GM18873 (cell line): ENCODE results near the gene NUAK2.
"Not testable (repeated sequence)": the region's sequence is repeated elsewhere in the genome, so short reads cannot be mapped to it uniquely, and the experiment has no call there.

Experiments used
- ATAC-seq: cut with Tn5 transposase; IDR thresholded peaks from one replicate; pipeline ENCODE4 v1.9.1; 2021; ENCODE audit warnings: mild to moderate bottlenecking, moderate library complexity, moderate number of reproducible peaks; ENCODE audit not compliant: unreplicated experiment, low FRiP score

The NUAK2 gene

DNA sequence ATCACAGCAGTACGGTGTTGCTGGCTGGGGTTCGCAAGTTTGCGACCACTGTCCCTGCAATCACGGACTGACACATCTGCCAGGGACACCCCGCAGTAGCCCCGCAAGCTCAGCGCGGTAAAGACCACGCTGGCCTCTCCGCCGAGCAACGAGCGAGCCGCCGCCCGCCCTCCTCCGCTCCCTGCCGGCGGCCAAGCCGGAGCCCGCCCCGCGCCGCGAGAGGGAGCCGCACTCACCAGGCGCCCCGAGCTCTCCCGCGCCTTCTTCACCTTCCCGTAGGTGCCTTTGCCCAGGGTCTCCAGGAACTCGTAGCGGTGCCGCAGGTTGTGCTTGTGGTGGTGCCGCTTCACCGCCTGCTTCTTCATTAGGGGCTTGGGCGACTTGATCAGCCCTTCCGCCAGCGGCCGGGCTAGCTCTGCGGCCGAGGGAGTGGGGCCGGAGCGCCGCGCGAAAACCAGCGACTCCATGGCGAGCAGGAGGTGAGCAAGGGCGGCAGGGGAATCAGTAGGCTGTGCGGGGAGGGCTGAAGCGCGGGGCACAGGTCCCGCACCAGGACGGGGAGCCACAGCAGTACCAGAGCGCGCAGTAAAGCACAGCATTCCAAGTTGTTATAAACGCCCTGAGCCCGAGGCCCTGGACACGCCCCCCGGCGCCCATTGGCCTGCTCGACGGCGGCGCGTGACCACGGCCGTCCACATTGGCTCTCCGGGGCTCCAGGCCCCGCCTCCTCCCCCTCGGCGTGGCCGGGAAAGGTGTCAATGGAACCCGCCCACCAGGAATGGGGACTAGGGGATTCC is at the start of gene NUAK2:
Gene NUAK2, minus strand, starts transcription at position 584 of the 797 bp plus-strand sequence. Its CDS starts 117 bp downstream, at position 467.
- ATAC-seq = no peak

DNA sequence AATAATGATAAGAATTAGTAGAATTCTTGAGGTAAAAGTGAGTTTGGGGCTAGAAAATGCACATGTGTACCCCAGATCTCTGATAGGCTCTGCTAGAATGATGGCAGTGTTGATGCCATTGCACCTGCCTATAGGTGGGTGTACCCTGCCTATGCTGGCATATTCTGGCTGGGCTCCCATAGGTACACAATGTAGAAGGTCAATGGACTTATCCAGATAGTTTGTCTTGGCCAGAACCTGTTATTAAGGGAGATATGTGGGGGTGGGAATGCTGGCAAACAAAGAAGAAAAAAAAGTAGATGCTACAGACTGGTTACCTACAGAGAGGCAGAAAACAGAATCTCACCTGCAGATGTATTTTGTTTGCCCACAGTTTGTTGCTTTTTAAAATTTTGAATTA is 49.2 kb upstream of the NUAK2 start:
- ATAC-seq = no peak

DNA sequence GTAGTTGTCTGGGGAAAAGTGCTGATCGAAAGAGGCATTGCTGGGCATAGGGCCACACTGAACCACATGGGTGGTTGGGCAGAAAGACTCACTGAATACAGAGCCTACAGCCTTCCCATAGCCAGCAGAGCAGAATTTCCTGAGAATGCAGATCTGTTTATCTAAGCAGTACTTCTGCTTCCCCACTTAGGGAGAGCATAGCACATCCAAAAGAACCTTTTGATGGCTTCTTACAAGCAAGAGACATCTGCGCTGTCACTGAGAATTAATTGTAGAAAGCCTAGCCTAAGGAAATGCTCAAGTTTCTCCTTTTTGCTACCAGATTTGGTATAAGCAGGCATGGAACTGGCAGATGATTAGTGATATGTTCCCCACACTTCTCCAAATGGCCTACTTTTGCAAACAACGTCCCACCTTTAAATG is 48.2 kb upstream of the NUAK2 start:
- ATAC-seq = no peak

DNA sequence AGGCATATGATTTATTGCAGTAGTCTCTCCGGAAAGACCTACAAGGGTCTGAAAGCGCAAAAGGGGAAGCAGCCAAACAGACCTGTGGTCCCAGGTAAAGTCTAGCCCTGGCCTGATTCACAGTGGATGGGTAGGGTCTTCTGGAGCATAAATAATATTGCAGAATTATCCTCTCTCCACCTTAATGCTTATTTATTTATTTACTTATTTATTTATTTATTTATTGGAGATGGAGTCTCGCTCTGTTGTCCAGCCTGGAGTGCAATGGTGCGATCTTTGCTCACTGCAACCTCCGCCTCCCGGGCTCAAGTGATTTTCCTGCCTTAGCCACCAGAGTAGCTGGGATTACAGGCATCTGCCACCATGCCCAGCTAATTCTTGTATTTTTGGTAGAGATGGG is 46.9 kb upstream of the NUAK2 start:
- ATAC-seq = no peak

DNA sequence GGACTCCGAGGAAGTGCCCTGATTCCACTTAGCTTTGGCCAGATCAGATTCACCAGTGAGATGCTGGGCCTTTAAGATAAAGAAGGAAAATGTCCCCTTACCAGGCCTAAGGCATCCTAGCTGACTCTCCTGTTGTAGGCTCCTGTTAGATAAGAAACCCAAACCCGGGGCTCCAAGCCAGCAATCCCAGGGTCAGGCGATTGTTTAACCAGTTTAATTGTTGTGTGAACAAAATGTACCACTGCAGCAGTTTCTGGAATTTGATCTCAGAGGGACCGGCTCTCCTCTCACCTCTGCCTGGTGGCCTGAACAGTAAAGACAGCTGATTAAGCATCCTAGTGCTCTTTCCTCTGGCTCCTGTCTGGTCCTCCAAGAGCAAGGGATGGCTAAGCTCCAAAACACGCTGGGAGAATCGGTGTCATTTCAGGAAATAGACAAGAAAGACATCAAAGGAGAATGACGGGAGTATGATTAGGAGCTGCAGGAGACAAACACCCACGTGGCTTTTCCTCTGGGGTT is 44.5 kb upstream of the NUAK2 start:
- ATAC-seq = no peak

DNA sequence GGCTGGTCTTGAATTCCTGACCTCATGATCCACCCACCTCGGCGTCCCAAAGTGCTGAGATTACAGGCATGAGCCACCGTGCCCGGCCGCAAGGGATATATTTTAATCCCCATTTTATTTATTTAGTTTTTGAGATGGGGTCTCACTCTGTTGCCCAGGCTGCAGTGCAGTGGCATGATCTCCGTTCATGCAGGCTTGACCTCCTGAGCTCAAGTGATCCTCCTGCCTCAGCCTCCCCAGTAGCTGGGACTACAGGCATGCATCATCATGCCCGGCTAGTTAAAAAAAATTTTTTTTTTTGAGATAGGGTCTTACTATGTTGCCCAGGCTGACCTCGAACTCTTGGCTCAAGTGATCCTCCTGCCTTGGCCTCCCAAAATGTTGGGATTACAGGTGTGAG is 43.5 kb upstream of the NUAK2 start:
- not testable (repeated sequence) for ATAC-seq

DNA sequence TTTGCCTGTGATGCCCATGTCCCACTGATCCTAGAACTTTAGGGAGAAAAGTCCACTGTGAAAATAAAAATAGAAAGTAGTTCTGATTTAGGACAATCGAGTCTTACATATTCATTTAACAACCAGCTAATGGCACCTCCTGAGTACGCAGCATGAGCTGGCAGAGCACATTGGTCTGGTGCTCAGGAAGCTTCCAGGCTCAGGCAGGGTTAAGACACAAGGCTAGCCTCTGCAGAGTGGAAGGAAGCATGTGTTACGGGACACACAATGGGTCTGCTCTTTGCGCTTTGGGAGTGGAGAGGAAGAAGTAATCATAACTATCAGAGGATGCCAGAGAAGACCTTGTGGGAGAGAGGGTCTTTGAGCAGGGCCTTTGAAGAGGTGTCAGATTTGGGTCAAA is 39.3 kb upstream of the NUAK2 start:
- ATAC-seq = no peak

DNA sequence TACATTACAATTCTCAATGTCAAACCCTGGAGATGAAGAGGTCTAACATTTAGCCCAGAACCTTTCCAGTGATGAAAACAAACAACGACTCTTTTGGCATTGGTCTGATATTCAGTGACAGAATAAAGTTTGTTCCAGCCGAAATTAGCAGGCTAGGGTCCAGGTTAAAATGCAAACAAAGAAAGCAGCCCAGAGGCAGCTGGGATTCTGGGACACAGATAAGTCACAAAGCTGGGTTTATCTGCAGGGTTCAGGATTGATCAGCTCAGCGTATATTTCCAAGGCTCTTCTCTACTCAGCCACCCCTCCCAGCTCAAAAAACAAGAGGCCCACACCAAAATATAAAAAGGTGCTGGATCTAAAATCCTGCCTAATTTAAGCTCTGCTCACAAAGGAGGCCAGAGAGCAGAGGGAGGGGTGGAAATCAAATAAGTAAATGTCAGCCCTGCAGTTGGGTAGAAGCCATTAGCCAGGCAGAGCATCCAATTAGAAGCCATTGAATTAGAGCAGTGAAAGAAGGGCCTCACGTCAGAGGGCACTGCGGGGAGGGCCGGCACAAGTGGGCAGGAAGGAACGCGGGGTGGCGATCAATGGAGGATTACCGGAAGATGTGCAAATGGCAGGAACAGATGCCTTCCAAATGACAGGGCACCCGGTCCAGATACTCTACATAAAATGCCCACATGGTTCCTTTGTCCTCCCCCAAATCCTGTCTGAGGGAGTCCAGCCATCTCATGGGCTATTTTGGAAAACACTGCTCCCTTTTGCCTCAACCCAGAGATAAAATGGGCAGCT is 38.4 kb upstream of the NUAK2 start:
- ATAC-seq = no peak

DNA sequence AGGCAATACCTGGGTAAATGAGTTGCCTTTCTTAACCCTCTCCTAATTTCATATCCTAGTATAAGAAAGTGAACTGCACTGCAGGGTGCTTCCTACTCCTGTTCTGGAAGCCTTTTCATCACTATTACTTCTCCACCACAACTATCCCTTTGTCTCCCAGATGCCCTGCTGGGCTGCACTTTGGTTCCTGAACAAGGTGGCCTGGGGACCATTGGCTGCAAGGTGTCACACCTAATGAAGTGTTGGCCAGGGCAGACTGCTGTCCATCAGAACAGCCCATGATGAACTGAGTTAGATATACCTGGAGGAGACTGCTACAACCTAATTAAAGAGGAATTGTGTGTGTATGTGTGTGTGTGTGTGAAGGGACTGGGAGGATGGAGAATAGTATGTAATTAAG is 37.0 kb upstream of the NUAK2 start:
- ATAC-seq = no peak

DNA sequence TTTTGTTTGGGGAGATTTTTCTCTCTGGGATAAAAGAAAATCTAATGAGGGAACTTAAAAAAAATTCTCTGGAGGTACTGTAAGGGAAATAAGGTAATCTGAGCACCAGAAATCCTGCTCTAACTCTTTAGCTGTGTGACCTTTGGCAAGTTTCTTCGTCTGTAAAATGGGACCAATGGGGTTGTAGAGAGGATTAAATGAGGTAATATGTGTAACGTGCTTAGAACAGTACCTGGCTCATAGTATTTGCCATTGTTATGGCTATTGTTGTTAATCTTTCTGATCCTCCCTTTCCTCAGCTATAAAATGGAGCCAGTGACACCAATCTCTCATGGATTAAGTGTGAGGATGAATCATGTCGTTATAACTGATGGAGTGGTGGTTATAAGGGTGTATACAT is 36.0 kb upstream of the NUAK2 start:
- no peak for ATAC-seq

DNA sequence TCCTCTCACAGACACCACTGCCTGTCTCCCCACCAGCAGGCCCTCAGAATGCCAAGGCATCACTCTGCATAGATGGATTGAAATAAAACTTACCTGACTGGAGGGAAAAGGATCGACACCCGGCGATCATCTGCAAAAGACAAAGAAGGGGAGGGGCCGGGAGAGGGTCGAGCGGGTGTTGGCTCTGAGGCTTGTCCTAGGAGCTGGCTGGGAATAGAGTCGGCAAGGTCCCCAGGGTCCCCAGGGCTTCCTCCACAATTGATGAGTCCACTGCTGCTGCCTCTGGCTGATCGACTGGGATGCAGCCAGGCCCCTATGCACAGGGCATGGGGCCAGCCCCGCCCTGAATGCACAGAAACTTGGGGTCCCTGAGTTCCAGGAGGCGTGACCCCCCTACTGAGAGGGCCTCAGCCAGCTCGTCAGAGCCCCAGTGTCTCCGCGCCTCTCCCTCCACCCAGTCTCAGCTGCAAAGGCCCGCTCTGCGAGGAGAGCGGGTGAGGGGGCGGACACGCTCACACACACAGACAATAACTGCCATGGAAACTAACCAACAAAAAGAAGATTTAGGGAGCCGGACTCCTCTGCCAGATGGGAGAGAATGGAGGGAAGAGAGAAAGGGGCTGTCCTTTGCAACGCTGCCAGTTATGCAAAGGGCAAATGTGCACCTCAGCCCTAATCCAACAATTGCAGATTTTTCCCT is 35.0 kb upstream of the NUAK2 start, which contains the start of gene KLHDC8A:
Gene KLHDC8A, minus strand, starts transcription at position 483 of the 700 bp plus-strand sequence. CDS start 13,318 bp downstream, outside the sequence.
- no peak for ATAC-seq

DNA sequence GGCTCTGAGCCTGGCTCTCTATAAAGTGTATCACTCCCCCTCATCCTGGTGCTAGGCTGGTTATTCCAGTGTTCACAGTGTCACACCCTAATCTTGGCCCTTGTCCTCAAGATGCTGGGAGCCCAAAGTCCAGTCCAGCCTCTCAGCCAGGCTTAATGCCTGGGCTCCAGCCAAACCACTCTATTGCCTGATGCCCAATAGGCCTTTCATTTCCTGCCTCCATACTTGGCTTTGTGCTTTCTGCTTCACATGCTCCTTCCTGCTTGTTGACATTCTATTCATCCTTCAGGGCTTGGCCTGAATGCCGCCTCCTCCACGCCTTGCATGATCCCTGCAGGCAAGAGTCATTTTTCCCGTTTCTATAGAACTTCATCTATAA is 33.5 kb upstream of the NUAK2 start:
- no peak for ATAC-seq

DNA sequence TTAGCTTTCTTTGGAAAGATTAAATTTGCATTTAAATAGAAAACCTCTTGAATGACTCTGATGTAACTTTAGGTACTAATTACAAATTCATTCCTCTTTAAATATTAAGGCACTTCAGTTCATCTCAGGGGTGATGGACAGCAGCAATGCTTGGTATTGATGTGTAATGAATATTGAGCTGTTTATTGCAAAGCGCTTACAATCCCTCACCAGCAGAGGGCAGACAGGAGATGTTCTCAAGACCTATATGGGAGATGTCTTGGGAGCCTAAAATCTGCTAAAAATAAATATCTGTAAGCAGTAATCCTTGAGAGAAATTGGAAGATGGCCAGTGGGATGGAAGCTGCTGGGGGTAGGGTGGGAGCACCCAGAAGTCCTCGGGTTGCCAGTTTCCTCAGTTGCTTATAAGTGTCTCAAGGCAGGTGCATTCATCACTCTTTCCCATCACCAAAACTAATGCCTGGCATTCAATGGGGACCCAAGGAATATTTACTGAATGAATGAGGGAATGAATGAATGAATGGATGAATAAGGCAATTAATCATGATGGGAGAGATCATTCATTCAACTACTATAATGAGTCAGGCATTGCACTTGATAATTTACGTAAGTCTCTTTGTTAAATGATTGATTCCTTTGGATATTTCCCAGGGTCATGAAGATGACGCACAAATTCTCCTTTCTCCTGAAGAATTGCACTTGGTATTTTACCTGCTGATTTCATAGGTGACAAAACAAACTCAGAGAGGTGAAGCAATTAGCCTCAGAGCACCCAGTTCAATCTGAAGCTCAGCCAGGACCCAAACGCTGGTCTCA is 32.9 kb upstream of the NUAK2 start:
- ATAC-seq = no peak

DNA sequence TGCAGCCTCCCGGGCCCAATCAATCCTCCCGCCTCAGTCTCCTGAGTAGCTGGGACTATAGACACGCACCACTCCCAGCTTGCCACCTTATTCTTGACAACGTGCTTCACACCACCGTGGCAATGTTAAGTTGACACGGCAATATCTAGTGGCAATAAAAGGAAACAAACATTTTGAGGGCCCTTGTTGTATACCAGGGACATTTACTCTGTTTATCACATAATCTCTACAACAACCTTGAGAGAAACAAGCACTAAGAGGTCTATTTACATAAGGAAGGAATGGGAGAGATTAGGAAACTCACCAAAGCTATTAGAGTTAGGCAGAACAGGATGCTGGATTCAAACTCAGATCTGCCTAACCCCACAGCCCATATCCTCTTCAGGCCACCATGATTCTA is 32.1 kb upstream of the NUAK2 start:
- ATAC-seq = no peak

DNA sequence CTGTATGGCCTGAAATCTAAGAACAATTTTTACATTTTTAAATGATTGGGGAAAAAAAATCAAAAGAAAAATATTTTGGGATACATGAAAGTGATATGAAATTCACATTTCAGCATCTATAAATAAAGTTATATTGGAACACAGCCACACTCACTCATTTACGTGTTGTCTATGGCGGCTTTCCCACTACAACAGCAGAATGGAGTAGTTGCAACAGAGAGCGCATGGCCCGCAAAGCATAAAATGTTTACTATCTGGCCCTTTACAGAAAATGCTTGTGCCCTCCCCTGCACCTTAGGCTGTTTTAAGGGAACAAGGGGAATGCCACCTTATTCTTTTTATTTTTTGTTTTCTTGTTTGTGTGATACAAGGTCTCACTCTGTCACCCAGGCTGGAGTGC is 31.6 kb upstream of the NUAK2 start:
- no peak for ATAC-seq

DNA sequence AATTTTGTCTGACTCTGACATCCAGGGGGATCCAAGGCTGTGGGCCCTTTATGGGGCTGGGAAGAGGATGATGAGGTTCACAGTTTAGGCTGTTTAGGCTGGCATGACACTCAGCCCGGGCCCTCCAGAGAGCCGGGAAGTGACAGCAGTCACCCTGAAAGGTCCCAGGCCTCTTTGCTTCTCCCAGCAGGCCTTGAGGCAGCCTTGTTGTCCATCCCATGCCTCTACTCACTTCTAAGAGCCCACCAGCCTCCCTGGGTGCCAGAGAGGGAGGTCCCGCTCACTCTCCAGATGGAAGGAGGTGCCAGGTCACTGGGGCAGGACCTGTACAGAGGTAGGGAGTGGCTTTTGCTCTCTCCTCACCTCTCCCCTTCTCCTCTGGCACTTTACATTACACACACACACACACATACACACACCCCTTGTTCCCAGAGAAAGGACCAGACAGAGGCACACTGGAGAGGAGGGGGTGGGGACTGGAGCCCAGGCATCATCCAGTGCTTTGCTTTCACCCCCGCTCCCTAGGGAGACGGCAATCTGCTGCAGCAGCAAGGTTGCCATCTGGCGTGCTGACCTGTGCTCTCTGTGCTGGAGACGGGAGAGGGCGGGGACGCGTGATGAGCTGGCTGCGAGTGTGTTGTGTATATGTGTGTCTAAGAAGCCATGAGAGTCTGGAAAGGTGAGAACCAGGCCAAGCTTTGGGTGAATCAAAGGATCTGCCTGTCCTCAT is 30.6 kb upstream of the NUAK2 start:
- no peak for ATAC-seq

DNA sequence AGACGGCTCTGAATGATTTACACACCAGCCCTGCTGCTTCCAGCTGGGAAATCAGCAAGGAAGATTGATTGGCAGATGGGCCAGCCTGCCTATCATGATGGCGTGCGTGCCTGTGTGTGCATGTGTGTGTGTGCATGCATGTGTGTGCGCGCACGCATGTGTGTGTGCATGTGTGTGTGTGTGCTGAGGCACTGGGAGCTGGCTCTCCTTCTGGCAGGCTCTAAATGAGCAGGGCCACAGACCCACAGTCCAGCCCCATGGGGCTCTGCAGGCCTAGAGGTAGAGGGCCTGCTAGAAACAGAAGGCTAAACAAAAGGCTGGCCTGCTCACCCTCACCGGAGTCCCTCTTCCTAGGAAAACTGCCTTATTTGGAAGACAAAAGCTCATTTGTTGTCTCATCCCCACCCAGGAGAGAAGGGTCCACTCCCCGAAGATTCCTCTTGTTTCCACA is 29.2 kb upstream of the NUAK2 start:
- no peak for ATAC-seq

DNA sequence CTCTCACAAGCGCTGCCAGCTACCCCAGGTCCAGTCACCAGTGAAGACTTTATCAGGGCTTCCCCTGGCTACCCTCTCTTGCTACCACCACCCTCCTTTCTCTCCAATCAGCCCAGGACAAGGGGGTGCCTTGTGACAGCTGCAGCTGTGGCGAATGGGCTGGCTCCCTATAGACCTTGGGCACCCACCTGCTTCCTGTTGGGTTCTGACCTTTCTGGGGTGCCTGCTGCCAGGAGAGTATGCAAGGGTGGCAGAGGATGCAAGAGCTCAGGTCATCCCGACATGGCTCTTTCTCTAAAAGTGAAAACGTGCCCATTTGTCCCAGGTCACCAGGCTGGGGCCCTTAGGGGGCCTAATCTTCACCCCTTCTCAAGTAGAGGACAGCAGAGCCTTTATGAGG is 28.6 kb upstream of the NUAK2 start:
- ATAC-seq = no peak
